HEK293 (cell line): ENCODE data around the gene LYPD6B.

Experiments used
- CTCF ChIA-PET: fragments of 350-600 bp; formaldehyde crosslinking; extraction: SDS; loops from one replicate; lab custom pipeline; 2021; ENCODE audit warnings: antibody characterized with exemption; lab: Yijun Ruan, JAX
- POLR2A ChIA-PET: fragments of 300-600 bp; formaldehyde crosslinking; extraction: SDS; loops from one replicate; lab custom pipeline; 2020; ENCODE audit warnings: antibody characterized with exemption, inconsistent platforms; lab: Yijun Ruan, JAX
- H3K27ac ChIP-seq: fragments of 200-500 bp; sonication (Bioruptor generic); 2 replicates; pipeline ENCODE4 v1.5.1; 2014; ENCODE audit warnings: low read depth, low read length, control low read depth, inconsistent platforms; ENCODE audit errors: extremely low read depth
- H3K36me3 ChIP-seq, 2 experiments: fragments of 200-500 bp in 1 of 2; sonication (Bioruptor generic) in 1 of 2; 1 replicate in 1 of 2; 2 replicates in 1 of 2; pipeline ENCODE4 v1.5.1; 2014 to 2017; ENCODE audit warnings: inconsistent platforms in 2 of 2, low read length in 2 of 2; ENCODE audit not compliant: control insufficient read depth in 2 of 2, insufficient read depth in 1 of 2
- H3K4me1 ChIP-seq: fragments of 200-500 bp; sonication (Bioruptor generic); 2 replicates; pipeline ENCODE4 v1.5.1; 2014; ENCODE audit warnings: mild to moderate bottlenecking, low read length, inconsistent platforms; ENCODE audit not compliant: control insufficient read depth, insufficient read depth
- H3K4me3 ChIP-seq: 2 replicates; pipeline ENCODE4 v1.5.1; 2011; ENCODE audit warnings: low read depth, mild to moderate bottlenecking, control low read depth, low read length, moderate library complexity
- H3K9me3 ChIP-seq: fragments of 200-500 bp; sonication (Bioruptor generic); 2 replicates; pipeline ENCODE4 v1.5.1; 2014; ENCODE audit warnings: low read depth, low read length, inconsistent platforms; ENCODE audit not compliant: control insufficient read depth, insufficient read depth
- ATF2 ChIP-seq: fragments of 450-650 bp; formaldehyde crosslinking; IDR thresholded peaks from 2 replicates; pipeline ENCODE4 v1.5.1; 2016; ENCODE audit warnings: missing biosample characterization, missing genetic modification characterization, low read depth
- GLI4 ChIP-seq: fragments of 450-650 bp; formaldehyde crosslinking; IDR thresholded peaks from 2 replicates; pipeline ENCODE4 v1.5.1; 2016; ENCODE audit warnings: missing biosample characterization, missing genetic modification characterization
- GLIS2 ChIP-seq: fragments of 450-650 bp; formaldehyde crosslinking; IDR thresholded peaks from 2 replicates; pipeline ENCODE4 v1.5.1; 2016; ENCODE audit warnings: missing biosample characterization, missing genetic modification characterization
- HOXA7 ChIP-seq: sonication (generic); formaldehyde crosslinking; IDR thresholded peaks from 2 replicates; pipeline ENCODE4 v1.8.1; 2022; ENCODE audit warnings: missing genetic modification reagents, borderline replicate concordance
- KLF10 ChIP-seq: fragments of 450-650 bp; IDR thresholded peaks from 2 replicates; pipeline ENCODE4 v1.5.1; 2018; ENCODE audit warnings: missing biosample characterization, mild to moderate bottlenecking, missing genetic modification characterization
- MEIS1 ChIP-seq: sonication (generic); formaldehyde crosslinking; IDR thresholded peaks from 2 replicates; pipeline ENCODE4 v1.8.1; 2022; ENCODE audit warnings: missing genetic modification reagents, mild to moderate bottlenecking, borderline replicate concordance
- OVOL3 ChIP-seq: fragments of 450-650 bp; formaldehyde crosslinking; IDR thresholded peaks from 2 replicates; pipeline ENCODE4 v1.5.1; 2016; ENCODE audit warnings: missing biosample characterization, missing genetic modification characterization
- SCRT2 ChIP-seq: fragments of 450-650 bp; formaldehyde crosslinking; IDR thresholded peaks from 2 replicates; pipeline ENCODE4 v1.5.1; 2016; ENCODE audit warnings: missing biosample characterization, missing genetic modification characterization
- ZBTB1 ChIP-seq: fragments of 450-650 bp; formaldehyde crosslinking; IDR thresholded peaks from 2 replicates; pipeline ENCODE4 v1.5.1; 2016; ENCODE audit warnings: missing biosample characterization, missing genetic modification characterization
- ZNF146 ChIP-seq: fragments of 450-650 bp; formaldehyde crosslinking; IDR thresholded peaks from 2 replicates; pipeline ENCODE4 v1.5.1; 2016; ENCODE audit warnings: missing biosample characterization, missing genetic modification characterization
- ZNF175 ChIP-seq: fragments of 450-650 bp; formaldehyde crosslinking; IDR thresholded peaks from 2 replicates; pipeline ENCODE4 v1.5.1; 2016; ENCODE audit warnings: missing biosample characterization, missing genetic modification characterization
- ZNF2 ChIP-seq: fragments of 450-650 bp; formaldehyde crosslinking; IDR thresholded peaks from 2 replicates; pipeline ENCODE4 v1.5.1; 2016; ENCODE audit warnings: missing biosample characterization, missing genetic modification characterization
- ZNF211 ChIP-seq: fragments of 450-650 bp; formaldehyde crosslinking; IDR thresholded peaks from 2 replicates; pipeline ENCODE4 v1.5.1; 2016; ENCODE audit warnings: low read depth, missing biosample characterization, missing genetic modification characterization
- ZNF391 ChIP-seq: fragments of 450-650 bp; formaldehyde crosslinking; IDR thresholded peaks from 2 replicates; pipeline ENCODE4 v1.5.1; 2016; ENCODE audit warnings: low read depth, missing biosample characterization, missing genetic modification characterization, borderline replicate concordance
- ZNF513 ChIP-seq: fragments of 450-650 bp; IDR thresholded peaks from 2 replicates; pipeline ENCODE4 v1.5.1; 2018; ENCODE audit warnings: missing biosample characterization, missing genetic modification characterization
- ZNF521 ChIP-seq: fragments of 450-650 bp; formaldehyde crosslinking; IDR thresholded peaks from 2 replicates; pipeline ENCODE4 v1.5.1; 2017; ENCODE audit warnings: missing biosample characterization, mild to moderate bottlenecking, missing genetic modification characterization
- ZNF571 ChIP-seq: fragments of 450-650 bp; formaldehyde crosslinking; IDR thresholded peaks from 2 replicates; pipeline ENCODE4 v1.5.0; 2017; ENCODE audit warnings: missing biosample characterization, missing genetic modification characterization
- ZNF701 ChIP-seq: fragments of 450-650 bp; formaldehyde crosslinking; IDR thresholded peaks from 2 replicates; pipeline ENCODE4 v1.5.1; 2016; ENCODE audit warnings: missing biosample characterization, missing genetic modification characterization
- ZNF707 ChIP-seq: fragments of 450-650 bp; formaldehyde crosslinking; IDR thresholded peaks from 2 replicates; pipeline ENCODE4 v1.5.1; 2016; ENCODE audit warnings: missing biosample characterization, missing genetic modification characterization
- ZNF791 ChIP-seq: fragments of 450-650 bp; formaldehyde crosslinking; IDR thresholded peaks from 2 replicates; pipeline ENCODE4 v1.5.1; 2016; ENCODE audit warnings: missing biosample characterization, missing genetic modification characterization
- ZNF837 ChIP-seq: fragments of 450-650 bp; formaldehyde crosslinking; IDR thresholded peaks from 2 replicates; pipeline ENCODE4 v1.5.1; 2016; ENCODE audit warnings: missing biosample characterization, missing genetic modification characterization
- ZSCAN18 ChIP-seq: fragments of 450-650 bp; formaldehyde crosslinking; IDR thresholded peaks from 2 replicates; pipeline ENCODE4 v1.5.1; 2016; ENCODE audit warnings: missing biosample characterization, missing genetic modification characterization
- TF ChIP-seq, protein P1 (sequence below): fragments of 450-650 bp; formaldehyde crosslinking; IDR thresholded peaks from 2 replicates; pipeline ENCODE4 v1.5.1; 2016; ENCODE audit warnings: missing biosample characterization, missing genetic modification characterization
- TF ChIP-seq, protein P2 (sequence below): fragments of 450-650 bp; formaldehyde crosslinking; IDR thresholded peaks from 2 replicates; pipeline ENCODE4 v1.5.1; 2017; ENCODE audit warnings: missing biosample characterization, missing genetic modification characterization
- TF ChIP-seq, protein P3 (sequence below): fragments of 450-650 bp; formaldehyde crosslinking; IDR thresholded peaks from 2 replicates; pipeline ENCODE4 v1.5.1; 2016; ENCODE audit warnings: missing biosample characterization, missing genetic modification characterization
- TF ChIP-seq, protein P4 (sequence below): fragments of 450-650 bp; formaldehyde crosslinking; IDR thresholded peaks from 2 replicates; pipeline ENCODE4 v1.5.1; 2016; ENCODE audit warnings: missing biosample characterization, missing genetic modification characterization

Gene LYPD6B

GRCh38 chr2:149021761-149022160 lies 16.7 kb upstream of the LYPD6B start:
- Histone ChIP-seq H3K9me3 (no peaks in the 10 kb centered on the region), H3K4me3 (no peak overlapping the region), H3K36me3 (peaks cover 0 to 16% of the 10 kb centered on the region in 2 experiments; a peak in 1 of 3 replicates), H3K4me1 (0 out of 2 replicates have a peak, but pooled peaks cover 2% of the 10 kb centered on the region), H3K27ac (no peak overlapping the region)
- ChIA-PET POLR2A (no interaction called here), CTCF (no interaction called here)
- TF ChIP-seq ZNF837 (tag by site-specific recombination) (no peak), ZSCAN18 (tag by site-specific recombination) (no peak), MEIS1 (CRISPR knock-in tag) (no peak), ZNF211 (tag by site-specific recombination) (no peak), HOXA7 (no peak), ZNF521 (tag by site-specific recombination) (no peak), ZNF391 (tag by site-specific recombination) (no peak), SCRT2 (tag by site-specific recombination) (no peak), ZNF2 (tag by site-specific recombination) (no peak)
- TF ChIP-seq, protein P1, sequence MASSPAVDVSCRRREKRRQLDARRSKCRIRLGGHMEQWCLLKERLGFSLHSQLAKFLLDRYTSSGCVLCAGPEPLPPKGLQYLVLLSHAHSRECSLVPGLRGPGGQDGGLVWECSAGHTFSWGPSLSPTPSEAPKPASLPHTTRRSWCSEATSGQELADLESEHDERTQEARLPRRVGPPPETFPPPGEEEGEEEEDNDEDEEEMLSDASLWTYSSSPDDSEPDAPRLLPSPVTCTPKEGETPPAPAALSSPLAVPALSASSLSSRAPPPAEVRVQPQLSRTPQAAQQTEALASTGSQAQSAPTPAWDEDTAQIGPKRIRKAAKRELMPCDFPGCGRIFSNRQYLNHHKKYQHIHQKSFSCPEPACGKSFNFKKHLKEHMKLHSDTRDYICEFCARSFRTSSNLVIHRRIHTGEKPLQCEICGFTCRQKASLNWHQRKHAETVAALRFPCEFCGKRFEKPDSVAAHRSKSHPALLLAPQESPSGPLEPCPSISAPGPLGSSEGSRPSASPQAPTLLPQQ = no peak

DNA sequence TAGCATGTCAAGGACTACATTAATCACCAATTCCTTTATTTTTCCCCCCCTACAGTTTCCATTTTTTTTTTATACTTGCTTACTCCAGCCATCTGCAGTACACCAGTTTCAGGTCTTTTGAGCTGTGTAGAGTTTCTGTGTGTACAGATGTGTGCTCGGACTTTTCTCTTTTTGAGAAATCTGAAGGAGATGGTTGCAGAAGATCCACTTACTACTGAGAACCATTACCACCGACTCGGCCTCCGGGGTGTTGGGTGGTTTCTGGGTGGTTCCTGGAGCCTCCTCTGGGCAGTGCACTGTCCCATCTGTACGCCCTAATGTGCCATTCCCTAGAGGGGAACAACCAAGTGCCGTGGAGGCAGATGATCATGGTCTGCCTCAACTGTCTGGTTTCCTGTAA lies 15.4 kb upstream of the LYPD6B start:
- POLR2A ChIA-PET = no interaction called here
- Histone ChIP-seq H3K27ac (no peak overlapping the region), H3K4me1 (0 out of 2 replicates have a peak, but pooled peaks cover 2% of the 10 kb centered on the region)
- TF ChIP-seq ZNF571 (tag by site-specific recombination) (no peak), ZNF791 (tag by site-specific recombination) (no peak), GLI4 (no peak), ATF2 (tag by site-specific recombination) (no peak), ZNF513 (tag by site-specific recombination) (no peak), ZNF707 (tag by site-specific recombination) (no peak), KLF10 (no peak), OVOL3 (tag by site-specific recombination) (no peak), ZNF146 (tag by site-specific recombination) (no peak), ZNF701 (tag by site-specific recombination) (no peak), ZBTB1 (tag by site-specific recombination) (no peak), SCRT2 (tag by site-specific recombination) (no peak), GLIS2 (no peak), ZNF175 (tag by site-specific recombination) (no peak)
- TF ChIP-seq, protein P2, sequence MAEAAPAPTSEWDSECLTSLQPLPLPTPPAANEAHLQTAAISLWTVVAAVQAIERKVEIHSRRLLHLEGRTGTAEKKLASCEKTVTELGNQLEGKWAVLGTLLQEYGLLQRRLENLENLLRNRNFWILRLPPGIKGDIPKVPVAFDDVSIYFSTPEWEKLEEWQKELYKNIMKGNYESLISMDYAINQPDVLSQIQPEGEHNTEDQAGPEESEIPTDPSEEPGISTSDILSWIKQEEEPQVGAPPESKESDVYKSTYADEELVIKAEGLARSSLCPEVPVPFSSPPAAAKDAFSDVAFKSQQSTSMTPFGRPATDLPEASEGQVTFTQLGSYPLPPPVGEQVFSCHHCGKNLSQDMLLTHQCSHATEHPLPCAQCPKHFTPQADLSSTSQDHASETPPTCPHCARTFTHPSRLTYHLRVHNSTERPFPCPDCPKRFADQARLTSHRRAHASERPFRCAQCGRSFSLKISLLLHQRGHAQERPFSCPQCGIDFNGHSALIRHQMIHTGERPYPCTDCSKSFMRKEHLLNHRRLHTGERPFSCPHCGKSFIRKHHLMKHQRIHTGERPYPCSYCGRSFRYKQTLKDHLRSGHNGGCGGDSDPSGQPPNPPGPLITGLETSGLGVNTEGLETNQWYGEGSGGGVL = no peak
- TF ChIP-seq, protein P3, sequence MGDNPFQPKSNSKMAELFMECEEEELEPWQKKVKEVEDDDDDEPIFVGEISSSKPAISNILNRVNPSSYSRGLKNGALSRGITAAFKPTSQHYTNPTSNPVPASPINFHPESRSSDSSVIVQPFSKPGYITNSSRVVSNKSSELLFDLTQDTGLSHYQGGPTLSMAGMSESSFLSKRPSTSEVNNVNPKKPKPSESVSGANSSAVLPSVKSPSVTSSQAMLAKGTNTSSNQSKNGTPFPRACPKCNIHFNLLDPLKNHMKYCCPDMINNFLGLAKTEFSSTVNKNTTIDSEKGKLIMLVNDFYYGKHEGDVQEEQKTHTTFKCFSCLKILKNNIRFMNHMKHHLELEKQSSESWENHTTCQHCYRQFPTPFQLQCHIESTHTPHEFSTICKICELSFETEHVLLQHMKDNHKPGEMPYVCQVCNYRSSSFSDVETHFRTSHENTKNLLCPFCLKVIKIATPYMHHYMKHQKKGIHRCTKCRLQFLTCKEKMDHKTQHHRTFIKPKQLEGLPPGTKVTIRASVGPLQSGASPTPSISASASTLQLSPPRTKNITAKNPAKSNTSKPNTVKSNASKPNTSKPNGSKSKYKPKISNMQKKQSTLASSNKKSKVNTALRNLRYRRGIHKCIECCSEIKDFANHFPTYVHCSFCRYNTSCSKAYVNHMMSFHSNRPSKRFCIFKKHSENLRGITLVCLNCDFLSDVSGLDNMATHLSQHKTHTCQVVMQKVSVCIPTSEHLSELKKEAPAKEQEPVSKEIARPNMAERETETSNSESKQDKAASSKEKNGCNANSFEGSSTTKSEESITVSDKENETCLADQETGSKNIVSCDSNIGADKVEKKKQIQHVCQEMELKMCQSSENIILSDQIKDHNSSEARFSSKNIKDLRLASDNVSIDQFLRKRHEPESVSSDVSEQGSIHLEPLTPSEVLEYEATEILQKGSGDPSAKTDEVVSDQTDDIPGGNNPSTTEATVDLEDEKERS (tag by site-specific recombination) = no peak
- TF ChIP-seq, protein P4, sequence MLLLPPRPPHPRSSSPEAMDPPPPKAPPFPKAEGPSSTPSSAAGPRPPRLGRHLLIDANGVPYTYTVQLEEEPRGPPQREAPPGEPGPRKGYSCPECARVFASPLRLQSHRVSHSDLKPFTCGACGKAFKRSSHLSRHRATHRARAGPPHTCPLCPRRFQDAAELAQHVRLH = no peak

More for the DNA sequence above, 15.4 kb upstream of the LYPD6B start:
- Histone ChIP-seq H3K9me3 (no peaks in the 10 kb centered on the region), H3K36me3 (peaks cover 0 to 16% of the 10 kb centered on the region in 2 experiments; a peak in 1 of 3 replicates), H3K4me3 (no peak overlapping the region)
- CTCF ChIA-PET = no interaction called here
